Stimulated activated CD4-positive, alpha-beta T cell treated with anti-CD3 and anti-CD28 coated beads, Interleukin-15, amount 100 ng/mL, for 48 hours (primary cell): ENCODE data around the gene PIKFYVE.
"Not testable (repeated sequence)": the region's sequence is repeated elsewhere in the genome, so short reads cannot be mapped to it uniquely, and the experiment has no call there.

Experiments
- DNase-seq, 2 donors: peaks; one replicate each; pipeline ENCODE4 v3.0.0-alpha.2; 2020; ENCODE audit warnings: low read depth in 2 of 2

Gene PIKFYVE

GRCh38 chr2:208300847-208301618, 35.0 kb downstream of the PIKFYVE start:
- DNase-seq = no peak

- no peak for DNase-seq
Measured at GRCh38 chr2:208304157-208304556, 38.1 kb downstream of the PIKFYVE start.

- DNase-seq = no peak
Measured at GRCh38 chr2:208304695-208305094, 38.6 kb downstream of the PIKFYVE start.

GRCh38 chr2:208306291-208306690, 40.2 kb downstream of the PIKFYVE start:
- DNase-seq = no peak

GRCh38 chr2:208311321-208311720, 45.3 kb downstream of the PIKFYVE start:
- DNase-seq = no peak

- DNase-seq = no peak
Measured at GRCh38 chr2:208311954-208312353, 45.9 kb downstream of the PIKFYVE start.

- no peak for DNase-seq
Measured at GRCh38 chr2:208315081-208315788, 49.2 kb downstream of the PIKFYVE start.

GRCh38 chr2:208318127-208318526, 52.1 kb downstream of the PIKFYVE start:
- no peak for DNase-seq

- no peak for DNase-seq
Measured at GRCh38 chr2:208319391-208319790, 53.3 kb downstream of the PIKFYVE start.

GRCh38 chr2:208320686-208321085, 54.6 kb downstream of the PIKFYVE start:
- DNase-seq = no peak

- no peak for DNase-seq
Measured at GRCh38 chr2:208326016-208326415, 60.0 kb downstream of the PIKFYVE start.

GRCh38 chr2:208329485-208329884, 63.4 kb downstream of the PIKFYVE start:
- no peak for DNase-seq

GRCh38 chr2:208334230-208334629, 68.2 kb downstream of the PIKFYVE start:
- no peak for DNase-seq

- DNase-seq = no peak
Measured at GRCh38 chr2:208346756-208347155, 80.7 kb downstream of the PIKFYVE start.

GRCh38 chr2:208350610-208351009, 84.6 kb downstream of the PIKFYVE start:
- DNase-seq = no peak

- no peak for DNase-seq
Measured at GRCh38 chr2:208352644-208353567, 86.9 kb downstream of the PIKFYVE start.

GRCh38 chr2:208354964-208355381, 88.9 kb downstream of the PIKFYVE start:
- no peak for DNase-seq

GRCh38 chr2:208356420-208356819, 90.4 kb downstream of the PIKFYVE start:
- not testable (repeated sequence) for DNase-seq

GRCh38 chr2:208356846-208357574, 91.0 kb downstream of the PIKFYVE start:
- DNase-seq = no peak

- no peak for DNase-seq
Measured at GRCh38 chr2:208358758-208359631, 92.9 kb downstream of the PIKFYVE start.

GRCh38 chr2:208359632-208359986, 93.6 kb downstream of the PIKFYVE start:
- DNase-seq = no peak
